GM19240 (cell line): ENCODE data around the gene SLC16A7.

Experiments
- DNase-seq: peaks from one replicate; pipeline ENCODE4 v3.0.0; 2011; ENCODE audit warnings: low spot score; ENCODE audit not compliant: insufficient read length

Gene SLC16A7

DNA sequence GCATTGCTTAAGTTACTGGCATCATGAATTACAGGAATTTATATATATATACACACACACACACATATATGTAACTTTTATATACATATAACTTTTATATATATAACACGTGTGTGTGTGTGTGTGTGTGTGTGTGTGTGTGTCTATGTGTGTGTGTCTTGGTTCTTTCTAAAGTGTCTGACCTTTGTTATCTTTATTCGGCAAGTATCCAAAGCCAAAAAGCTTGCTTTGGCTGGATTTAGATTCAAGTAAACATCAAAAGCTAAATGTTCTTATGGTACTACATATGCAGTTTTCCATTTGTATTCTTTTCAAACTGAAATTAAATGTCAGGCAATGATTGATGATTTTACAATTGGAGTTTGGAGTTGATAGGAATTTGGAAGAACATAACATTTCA is 69.9 kb downstream of the SLC16A7 start:
- DNase-seq, result no peak

DNA sequence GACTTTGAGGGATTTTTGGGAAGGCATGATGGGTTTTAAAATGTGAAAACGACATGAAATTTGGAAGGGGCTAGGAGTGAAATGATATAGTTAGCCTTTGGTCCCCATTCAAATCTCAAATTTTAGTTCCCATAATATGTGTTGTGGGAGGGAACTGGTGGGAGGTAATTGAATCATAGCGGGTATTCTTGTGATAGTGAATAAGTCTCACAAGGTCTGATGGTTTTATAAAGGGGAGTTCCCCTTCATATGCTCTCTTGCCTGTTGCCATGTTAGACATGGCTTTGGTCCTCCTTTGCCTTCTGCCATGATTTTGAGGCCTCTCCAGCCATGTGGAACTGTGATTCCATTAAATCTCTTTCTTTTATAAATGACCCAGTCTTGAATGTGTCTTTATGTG is 72.8 kb downstream of the SLC16A7 start:
- no peak for DNase-seq

DNA sequence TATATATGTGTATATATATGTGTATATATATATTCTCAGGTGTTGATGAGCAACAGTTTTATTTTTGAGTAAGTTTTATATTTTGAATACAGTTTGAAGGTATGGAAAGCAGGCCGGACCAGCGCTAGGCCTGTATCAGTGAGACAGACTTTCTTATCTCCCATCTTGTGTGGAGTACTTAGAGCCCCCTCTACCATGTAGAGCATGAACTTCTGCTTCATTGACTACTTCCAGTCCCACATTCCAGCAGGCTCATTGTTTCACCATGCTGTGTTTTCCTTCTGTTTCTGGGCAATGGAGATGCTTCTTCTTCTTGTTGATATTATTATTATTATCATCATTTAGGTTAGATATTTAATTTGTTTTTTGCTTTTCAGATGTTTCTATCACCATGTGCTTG is 76.4 kb downstream of the SLC16A7 start:
- no peak for DNase-seq

DNA sequence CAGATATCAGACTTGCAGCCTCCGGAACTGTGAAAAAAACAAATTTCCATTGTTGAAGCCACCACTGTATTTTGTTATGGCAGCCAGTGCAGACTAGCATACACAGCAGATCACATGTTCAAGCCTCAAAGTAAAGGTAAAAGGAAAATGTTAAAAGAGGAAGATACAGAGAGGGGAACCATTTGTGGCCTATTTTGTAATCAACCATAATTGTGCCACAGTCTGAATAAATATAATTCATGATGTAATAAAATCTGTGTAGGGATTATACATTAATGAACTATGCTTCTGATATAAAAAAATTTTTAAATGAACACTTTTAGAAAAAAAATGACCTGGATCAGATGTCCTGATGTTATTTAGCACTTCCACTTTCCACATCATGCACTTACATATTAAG is 79.6 kb downstream of the SLC16A7 start:
- DNase-seq, result no peak

DNA sequence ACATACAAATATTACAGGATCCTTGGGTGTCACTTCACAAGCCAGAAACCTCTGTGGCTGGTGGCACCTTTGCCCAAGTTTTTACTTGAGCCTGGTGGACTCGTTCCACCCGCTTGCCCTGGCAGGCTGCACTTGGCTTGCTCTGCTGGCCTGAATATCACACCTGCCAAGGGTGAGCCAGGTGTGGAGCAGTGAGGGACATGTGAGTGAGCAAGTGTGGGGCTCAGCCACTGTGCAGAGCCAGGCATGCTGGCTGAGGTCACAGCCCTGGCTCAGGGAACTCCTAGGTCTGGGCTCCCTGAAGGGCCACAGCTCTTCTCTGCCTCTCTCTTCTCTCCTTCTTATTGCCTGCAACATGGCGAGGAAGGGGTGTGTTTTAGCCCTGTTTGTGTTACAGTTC is 82.0 kb downstream of the SLC16A7 start:
- DNase-seq, result no peak

DNA sequence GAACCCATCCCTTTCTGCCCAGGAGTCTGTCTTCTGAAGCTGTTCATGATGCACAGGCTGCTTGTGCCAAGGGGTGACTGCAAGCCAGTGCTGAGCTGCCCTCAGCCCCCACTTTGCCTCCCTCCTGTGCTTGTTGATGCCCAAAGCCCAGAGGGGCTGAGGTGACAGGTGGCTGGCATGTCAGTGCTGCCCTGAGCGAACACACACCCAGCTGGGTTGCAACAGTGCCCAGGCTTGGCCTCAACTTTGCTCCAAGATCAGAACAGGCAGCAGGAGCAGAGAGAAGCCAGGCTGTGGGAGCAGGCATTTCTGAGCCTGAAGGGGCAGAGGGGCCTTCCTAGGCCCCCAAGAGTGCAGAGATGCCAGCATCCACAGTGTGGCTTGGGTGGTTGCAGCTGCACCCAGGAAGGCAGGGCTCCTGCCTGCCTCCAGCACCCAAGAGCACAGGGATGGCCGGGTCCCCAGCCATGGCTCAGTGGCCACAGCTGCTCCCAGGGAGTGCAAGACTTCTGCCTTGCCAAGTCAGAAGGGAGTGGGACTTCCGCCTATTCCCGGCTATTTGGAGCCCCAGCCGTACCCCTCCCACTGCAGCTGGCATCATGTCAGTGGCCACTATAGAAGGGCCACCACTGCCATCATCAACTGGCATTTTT is 83.1 kb downstream of the SLC16A7 start:
- DNase-seq, result no peak

DNA sequence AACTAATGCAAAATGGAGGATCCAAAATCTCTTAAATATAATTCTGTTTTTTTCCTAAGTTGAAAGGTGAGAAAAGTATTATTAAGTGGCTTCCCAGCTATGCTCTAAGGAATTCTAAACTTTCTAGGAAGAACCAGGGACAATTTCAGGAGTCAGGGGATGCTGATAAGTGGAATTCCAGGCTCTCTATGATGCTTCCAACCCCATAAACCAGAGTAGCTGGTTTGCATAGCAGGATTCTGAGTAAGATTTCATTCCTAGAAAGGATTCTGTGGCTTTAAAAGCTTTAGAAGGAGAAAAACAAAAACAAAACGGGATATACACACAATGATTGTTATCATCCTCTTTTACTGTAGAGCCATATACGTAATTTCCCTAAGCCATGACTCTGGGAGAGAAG is 93.9 kb downstream of the SLC16A7 start:
- DNase-seq, result no peak

DNA sequence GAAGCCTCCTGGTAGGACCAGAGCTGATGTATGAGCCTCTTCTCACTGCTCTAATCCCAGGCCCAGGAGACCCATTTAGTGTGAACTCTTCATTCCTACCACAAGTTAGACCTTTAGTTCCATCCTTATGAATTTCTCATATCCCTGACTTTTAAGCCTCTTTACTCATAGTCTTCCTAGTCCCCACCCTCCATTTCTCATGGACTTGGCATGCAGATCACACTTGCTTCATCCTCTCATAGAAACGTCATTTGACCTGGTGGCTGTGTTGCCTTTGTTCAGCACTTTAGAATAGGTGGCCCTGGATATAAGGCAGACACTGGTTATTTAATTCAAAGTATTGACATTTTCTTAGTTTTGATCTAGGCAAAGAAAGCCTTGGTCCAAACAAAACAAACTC is 99.5 kb downstream of the SLC16A7 start:
- no peak for DNase-seq

DNA sequence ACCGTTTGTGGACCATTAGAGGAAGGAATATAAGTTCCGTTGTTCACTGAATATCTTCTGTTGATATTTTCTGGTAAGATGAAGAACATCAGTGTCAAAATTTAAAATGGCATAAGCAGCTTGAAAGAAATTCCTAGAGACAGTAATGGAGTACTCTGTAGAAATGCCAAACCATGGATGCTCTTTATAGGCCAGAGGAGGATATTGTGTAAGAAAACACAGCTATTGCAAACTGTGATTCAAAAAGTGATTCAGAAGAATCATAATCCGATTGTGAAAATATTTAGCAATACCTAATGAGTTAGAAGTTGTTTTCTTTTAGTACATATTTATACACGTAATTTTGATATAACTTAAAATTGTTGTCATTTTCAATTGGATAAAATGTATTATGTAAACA is 102.8 kb downstream of the SLC16A7 start:
- DNase-seq, result no peak

DNA sequence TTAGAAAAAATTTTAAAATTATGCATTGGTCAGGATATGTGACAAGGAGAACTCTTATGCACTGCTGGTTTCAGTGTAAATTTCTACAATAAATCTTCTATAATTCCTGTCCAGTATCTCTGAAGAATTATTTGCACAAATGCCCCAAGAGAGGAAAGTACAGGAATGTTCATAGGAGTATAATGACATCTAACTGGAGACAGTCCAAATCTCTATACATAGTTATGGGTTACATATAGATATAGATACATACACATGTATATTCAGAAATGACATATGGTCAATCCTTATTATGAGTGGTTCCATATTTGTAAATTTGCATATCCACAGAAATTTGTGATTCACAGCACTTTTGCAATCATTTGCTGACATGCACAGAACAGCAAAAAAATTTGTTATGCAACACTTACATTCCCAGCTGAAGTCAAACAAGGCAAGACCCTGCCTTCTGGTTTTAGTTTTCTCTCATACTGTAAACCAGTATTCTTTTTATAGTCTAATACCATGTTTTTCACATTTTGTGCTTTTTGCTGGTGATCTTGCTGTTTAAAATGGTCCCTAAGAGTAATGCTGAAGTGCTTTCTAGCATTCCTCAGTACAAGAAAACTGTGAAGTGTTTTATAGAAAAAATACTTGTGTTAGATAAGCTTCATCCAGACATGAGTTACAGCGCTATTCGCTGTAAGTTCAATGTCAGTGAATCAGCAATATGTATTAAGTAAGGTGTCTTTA is 103.8 kb downstream of the SLC16A7 start:
- DNase-seq, result no peak

DNA sequence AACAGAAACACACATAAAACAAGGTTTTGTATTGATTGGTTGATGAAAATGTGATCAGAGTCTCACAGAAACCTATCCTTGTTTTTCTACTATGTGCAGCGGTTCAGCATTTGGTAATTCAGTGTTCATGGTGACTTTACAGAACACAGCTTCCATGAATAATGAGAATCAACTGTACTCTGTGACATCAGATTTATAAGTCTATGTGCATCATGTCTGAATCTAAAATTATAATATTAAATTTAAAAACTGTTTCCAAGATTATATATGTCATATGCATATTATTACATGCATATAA is 104.3 kb downstream of the SLC16A7 start:
- DNase-seq, result no peak

DNA sequence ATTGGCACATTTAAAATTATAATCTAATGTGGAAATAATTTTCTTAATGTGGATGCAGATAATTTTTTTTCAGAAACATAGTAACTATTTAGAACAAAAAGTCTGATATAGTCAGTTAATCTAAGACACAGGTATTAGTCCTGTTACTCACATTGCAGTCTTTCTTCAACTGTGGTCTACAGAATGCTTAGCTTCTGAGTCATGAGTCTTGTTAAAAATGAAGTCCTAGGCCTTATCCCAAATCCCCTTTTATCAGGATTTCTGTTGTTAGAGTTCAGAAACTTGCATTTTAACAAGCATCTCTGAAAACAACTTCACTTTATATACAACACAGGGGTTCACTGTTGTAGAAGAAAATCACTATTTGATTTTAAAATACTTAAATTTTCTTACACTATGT is 112.2 kb downstream of the SLC16A7 start:
- no peak for DNase-seq

DNA sequence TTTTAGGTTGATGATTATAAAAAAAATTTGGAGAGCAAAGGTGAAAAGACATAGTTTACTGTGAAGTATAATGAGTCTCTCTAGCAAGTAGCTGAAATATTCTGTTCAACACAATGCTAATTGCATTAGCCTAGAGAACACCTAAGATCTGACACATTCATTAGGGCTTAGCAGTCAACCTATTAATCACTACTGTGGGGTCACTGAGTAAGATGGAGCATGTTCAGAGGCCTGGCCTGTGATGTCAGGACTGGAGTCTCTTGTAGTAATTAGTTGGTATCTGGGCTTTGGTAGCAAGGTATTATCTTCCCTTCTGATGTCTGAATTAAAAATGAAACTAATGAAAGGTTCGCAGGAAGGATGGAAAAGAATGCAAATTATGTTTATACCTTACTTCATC is 112.7 kb downstream of the SLC16A7 start:
- DNase-seq, result no peak

DNA sequence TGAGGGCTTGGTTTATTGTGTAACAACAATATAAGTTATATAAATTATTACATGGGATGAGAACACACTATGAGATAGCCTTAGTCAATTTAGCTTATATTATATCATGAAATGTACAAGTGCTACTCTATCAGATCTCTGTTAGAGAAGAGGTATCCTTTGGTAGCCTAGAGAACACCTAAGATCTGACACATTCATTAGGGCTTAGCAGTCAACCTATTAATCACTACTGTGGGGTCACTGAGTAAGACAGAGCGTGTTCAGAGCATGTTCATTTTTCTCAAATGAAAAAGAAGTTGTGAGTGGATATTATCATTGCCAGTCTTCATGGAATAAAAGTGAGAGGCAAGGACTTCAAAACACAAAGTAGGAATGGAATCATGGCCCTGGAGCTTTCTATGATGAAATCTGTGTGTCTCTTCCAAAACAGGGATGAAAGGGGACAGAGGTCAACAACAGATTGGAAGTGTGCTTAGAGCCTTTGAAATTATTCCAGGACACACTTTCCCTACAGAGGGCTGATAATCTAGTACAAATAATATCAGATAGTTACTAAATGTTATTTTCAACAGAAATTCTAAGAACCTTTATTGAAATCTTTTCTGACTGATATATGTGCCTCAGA is 114.3 kb downstream of the SLC16A7 start:
- DNase-seq, result no peak

DNA sequence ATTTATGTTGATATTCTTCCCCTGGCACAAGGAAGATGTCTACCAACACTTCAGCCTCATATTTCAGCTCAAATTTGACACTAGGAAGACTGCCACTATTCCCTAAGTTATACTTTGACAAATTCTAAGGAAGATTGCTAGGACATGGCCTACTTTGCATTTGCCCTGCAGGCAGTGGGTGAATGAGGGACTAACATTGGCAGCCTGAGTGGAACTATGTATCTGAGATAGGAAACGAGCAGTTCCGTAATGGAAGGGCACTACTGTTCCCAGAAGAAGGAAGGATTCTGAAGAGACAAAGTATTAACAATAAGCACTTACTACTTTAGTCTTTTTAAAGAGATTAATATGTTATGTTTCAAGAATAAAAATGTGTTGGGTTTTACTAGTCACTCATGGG is 115.1 kb downstream of the SLC16A7 start:
- DNase-seq, result no peak

DNA sequence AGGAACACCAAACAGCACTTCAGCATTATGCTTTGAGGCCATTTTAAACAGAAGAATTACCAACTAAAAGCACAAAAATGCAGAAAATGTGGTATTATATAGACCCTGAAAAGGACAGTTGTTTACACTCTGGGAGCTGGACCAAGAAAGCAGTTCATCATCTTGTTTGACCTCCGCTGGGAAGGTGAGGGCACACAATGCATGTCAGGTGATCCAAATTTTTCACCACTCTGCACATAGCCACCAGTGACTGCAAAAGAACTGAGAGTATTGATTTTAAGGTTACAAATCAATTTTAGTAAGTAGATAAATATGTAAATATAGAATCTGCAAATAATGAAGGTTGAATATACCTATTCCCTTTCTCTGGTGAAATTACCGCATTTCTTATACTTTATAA is 119.6 kb downstream of the SLC16A7 start:
- DNase-seq, result no peak

DNA sequence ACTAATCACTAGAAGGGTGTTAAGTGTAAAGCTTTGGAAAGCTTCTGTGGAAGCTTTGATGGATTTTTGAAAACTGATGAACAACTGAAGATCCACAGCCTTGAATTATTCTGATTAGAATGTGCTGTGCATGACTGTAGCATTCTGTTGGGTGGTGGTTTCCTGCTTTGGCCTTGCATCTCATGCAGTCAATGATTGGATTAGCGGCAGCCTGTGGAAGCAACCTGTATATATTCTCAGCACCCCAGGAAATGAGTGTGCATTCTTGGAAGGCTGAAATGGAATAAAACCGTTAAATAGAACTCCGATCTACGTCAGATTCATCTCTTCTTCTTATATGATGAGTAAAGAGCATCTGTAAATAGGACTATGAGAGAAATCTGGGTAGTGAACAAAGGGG is 120.2 kb downstream of the SLC16A7 start:
- DNase-seq, result no peak

DNA sequence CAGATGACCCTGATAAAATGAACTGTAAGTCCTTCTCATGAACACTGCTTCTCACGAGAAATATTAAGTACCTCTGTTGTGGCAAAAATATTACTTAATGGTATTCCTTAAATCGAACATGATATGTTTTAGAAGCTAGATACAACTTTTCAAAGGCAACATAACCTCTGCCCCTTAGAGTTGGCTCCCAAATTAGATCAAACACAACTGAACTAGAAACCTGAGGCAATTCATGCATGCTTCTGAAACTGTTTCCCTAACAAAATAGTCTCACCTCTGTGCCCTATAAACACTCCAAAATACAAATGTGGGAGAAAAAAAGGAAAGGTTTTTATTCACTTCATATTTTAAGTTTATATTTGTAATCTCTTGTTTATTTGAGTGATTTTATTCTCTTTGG is 121.6 kb downstream of the SLC16A7 start:
- DNase-seq, result no peak

DNA sequence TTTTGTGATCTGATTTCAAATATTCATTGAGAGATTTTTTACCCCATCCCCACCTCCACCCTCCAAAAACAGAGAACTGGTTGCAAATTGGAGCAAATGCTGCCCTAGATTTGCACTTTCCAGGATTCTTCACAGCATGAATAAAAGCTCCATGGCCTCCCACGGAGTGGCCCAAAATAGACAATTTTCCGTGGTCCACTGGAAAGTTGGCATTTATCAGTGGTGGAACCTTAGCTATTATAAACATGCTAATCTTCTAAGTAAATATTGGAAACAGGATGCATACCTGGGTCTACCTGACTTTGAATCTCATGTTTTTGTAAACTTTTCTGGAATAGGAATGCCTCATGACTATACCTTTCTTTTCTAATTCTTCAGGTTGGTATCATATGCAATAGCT is 123.9 kb downstream of the SLC16A7 start:
- no peak for DNase-seq

DNA sequence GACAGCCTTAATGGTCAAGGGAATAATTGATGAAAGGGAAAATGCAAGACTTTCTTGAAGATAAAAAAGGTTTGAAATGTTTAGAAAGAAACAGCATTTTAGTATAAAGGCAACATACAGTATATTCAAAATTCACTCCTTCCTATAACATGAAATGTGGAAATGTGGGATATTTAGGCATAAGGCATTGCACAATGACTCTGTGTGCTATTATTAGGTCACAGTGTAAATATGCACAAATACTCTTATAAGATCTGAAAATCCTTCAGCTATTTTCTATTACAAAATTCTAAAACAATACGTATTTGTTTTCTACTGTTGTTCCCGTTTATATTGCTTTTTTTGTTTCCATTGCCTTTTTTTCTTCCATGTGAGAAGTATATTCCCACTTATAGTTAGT is 127.7 kb downstream of the SLC16A7 start:
- DNase-seq, result no peak

DNA sequence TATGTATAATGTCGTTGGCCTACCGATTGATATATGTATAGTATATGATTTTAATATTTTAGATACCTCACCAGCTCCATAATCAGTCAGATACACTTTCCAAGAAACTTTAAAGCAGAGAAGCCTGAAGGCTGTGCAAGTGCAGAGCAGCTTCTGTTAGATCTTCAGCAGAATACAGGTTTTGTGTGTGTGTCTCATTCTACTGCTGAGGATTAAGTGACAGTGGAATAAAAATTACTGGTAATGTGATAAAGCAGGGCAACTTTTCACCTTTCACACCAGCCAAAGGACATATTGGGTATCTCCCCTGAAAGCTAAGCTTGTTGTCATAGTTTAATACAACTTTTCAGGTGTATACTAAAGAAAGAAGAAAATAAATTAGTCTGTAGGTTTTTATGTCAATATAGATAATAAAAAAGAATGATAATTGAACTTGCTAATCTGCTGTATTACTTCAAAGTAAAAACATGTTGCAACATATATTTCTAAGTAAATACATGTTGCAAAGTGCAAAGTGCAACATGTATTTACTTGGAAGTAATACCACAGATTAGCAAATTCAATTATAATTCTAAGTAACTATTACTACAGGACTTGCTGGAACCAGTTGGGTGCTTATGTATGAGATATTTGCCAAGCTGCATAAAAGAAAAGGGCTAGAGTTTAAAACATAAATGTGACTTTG is 128.3 kb downstream of the SLC16A7 start:
- no peak for DNase-seq

DNA sequence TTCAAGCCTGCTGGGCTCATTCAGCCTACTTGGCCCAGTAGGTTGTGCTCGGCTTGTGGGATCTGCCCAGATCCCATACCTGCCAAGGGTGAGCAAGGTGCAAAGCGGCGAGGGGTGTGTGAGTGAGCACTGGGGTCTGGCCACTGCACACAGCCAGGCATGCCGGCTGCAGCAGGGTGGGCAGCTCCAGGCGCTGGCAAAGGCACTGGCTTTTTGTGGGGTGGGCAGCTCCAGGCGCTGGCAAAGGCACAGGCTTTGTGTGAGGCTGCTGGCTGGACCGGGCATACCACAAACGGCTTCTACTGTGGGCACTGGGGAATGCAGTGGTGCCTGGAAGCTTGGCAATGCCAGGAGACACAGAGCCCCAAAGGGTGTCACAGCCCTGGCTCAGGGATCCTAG is 137.4 kb downstream of the SLC16A7 start:
- no peak for DNase-seq

DNA sequence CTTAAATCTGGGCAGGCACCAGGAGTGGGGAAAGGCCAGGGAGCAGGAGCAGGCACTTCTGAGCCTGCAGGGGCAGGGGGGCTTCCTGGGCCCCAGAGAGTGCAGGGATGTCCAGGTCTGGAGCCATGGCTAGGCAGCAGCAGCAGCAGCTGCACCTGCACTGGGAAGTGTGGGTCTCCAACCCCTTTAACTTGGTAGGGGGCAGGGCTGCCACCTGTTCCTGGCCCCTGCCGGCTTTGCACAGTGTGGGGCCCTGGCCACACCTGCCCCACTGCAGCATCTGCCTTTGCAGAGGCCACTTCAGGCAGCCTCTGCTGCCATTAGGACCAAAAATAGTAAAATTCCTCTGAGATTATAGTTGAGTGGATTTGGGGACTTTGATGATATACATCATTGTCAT is 138.5 kb downstream of the SLC16A7 start:
- DNase-seq, result no peak
